ENCODE measurements around the gene SEC31B. TPM values are rescaled to one million over a fixed set of nuclear protein-coding genes. Genes with fewer than 3 reads are reported as not detected.

Gene SEC31B
- total RNA-seq, 4 donors from 2014 or later, result 12.7 to 24.9 (median 17.5) TPM

DNA sequence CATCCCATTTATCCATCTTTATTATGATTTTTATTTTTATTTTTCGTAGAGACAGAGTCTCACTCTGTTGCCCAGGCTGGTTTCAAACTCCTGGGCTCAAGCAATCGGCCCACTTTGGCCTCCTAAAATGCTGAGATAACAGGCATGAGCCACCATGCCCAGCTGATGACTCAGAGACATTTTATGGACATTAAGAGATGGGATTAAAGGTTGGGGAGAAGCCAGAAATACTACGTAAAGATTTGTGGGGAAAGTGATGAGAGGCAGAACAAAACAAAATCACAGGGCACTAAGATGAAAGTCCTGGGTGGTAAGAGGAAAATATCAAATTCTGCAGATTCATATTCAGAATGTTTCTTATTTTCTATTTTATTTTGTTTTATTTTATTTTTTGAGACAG is 49.3 kb downstream of the SEC31B start:
- no peaks in the 10 kb centered on the region for H3K9me3 ChIP-seq
- DNase-seq (ENCODE audit: low spot score in 2 of 2), result no peak
- no peaks in the 10 kb centered on the region for H3K27me3 ChIP-seq
- no peak overlapping the region for H3K4me3 ChIP-seq
- 79 to 87% methylated on average over 3 of the region's 3 CpGs for WGBS, 2 donors
- H3K27ac ChIP-seq, result no peak overlapping the region
- H3K4me1 ChIP-seq, result no peaks in the 10 kb centered on the region
- TF ChIP-seq POLR2A (IDR thresholded peaks at IDR 0.05) (no peak), EP300 (IDR thresholded peaks at IDR 0.05) (no peak)
- H3K36me3 ChIP-seq, result no peaks in the 10 kb centered on the region

DNA sequence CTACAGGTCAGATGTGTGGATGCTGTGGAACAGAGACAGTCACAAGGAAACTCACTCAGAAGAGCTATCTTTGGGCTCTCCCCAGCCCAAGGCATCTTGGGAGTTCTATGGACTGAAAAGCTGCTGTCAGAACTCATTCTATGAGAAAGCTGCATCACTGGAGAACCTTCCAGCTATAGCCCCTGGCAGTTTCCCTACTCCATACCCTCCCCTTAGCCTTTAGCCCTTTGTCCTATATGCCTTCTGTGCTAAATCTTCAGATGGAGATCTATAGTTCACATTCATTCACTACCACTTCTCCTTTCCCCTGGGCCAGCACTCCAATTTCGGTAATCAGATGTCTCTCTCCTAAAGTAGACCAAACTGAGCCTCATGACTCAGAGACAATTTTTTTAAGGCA is 49.9 kb downstream of the SEC31B start:
- Histone ChIP-seq H3K4me1 (no peaks in the 10 kb centered on the region), H3K27me3 (no peaks in the 10 kb centered on the region), H3K4me3 (no peak overlapping the region), H3K36me3 (no peaks in the 10 kb centered on the region), H3K9me3 (no peaks in the 10 kb centered on the region), H3K27ac (no peak overlapping the region)
- WGBS, 2 donors, result 71 to 79% methylated on average over 1 of the region's 1 CpG
- no peak for DNase-seq (ENCODE audit: low spot score in 2 of 2)
- TF ChIP-seq, protein P1, sequence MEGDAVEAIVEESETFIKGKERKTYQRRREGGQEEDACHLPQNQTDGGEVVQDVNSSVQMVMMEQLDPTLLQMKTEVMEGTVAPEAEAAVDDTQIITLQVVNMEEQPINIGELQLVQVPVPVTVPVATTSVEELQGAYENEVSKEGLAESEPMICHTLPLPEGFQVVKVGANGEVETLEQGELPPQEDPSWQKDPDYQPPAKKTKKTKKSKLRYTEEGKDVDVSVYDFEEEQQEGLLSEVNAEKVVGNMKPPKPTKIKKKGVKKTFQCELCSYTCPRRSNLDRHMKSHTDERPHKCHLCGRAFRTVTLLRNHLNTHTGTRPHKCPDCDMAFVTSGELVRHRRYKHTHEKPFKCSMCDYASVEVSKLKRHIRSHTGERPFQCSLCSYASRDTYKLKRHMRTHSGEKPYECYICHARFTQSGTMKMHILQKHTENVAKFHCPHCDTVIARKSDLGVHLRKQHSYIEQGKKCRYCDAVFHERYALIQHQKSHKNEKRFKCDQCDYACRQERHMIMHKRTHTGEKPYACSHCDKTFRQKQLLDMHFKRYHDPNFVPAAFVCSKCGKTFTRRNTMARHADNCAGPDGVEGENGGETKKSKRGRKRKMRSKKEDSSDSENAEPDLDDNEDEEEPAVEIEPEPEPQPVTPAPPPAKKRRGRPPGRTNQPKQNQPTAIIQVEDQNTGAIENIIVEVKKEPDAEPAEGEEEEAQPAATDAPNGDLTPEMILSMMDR (IDR thresholded peaks at IDR 0.05), result no peak

DNA sequence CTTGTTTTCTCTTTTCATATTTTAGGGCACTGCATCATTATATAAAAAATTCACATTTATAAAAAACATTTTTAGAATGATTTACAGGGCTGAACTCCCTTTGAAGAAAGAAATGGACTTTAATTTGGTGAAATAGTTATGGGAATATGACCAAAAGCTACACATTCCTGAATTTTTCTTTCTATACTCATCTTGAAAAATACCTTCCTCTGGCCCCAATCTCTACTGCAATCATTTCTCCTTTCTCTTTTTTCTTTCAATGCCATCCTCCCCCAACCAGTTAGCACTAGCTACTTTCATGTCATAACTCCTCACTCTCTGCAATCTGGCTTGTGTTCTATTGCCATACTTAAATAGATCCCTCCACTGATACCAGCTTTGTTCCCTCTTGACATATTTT is 50.7 kb downstream of the SEC31B start:
- Histone ChIP-seq H3K4me3 (no peak overlapping the region), H3K9me3 (no peaks in the 10 kb centered on the region), H3K36me3 (no peaks in the 10 kb centered on the region), H3K27me3 (no peaks in the 10 kb centered on the region), H3K4me1 (no peaks in the 10 kb centered on the region), H3K27ac (no peak overlapping the region)
- no peak for TF ChIP-seq EP300 (IDR thresholded peaks at IDR 0.05)
- TF ChIP-seq POLR2A (IDR thresholded peaks at IDR 0.05), result no peak
- TF ChIP-seq, protein P1 (IDR thresholded peaks at IDR 0.05), result no peak
- DNase-seq (ENCODE audit: low spot score in 2 of 2), result no peak

DNA sequence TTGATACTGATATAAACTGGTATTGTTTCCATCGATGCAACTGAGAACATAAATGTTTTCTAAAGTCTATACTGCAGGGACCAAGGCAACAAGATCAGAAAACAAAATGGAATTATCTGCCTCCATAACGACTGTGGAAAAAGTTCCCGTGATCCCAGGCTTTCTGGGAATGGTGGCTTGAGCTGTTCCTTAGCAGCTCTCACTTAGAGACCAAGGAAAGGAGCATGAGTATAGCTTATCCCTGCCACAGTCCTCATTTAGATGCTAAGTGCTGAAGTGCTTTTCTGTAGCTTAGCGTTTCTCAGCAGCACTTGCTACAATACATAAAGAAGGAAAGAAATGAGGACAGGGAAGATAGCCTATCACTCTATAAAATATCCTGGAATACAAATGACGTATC is 51.3 kb downstream of the SEC31B start:
- no peak overlapping the region for H3K4me3 ChIP-seq
- 58 to 64% methylated on average over 5 of the region's 5 CpGs for WGBS, 2 donors
- no peak overlapping the region for H3K27ac ChIP-seq
- H3K4me1 ChIP-seq, result no peaks in the 10 kb centered on the region
- H3K9me3 ChIP-seq, result no peaks in the 10 kb centered on the region
- no peak for DNase-seq (ENCODE audit: low spot score in 2 of 2)
- H3K27me3 ChIP-seq, result no peaks in the 10 kb centered on the region
- TF ChIP-seq, protein P1 (IDR thresholded peaks at IDR 0.05), result no peak
- TF ChIP-seq POLR2A (IDR thresholded peaks at IDR 0.05), result no peak
- TF ChIP-seq EP300 (IDR thresholded peaks at IDR 0.05), result no peak
- H3K36me3 ChIP-seq, result no peaks in the 10 kb centered on the region

DNA sequence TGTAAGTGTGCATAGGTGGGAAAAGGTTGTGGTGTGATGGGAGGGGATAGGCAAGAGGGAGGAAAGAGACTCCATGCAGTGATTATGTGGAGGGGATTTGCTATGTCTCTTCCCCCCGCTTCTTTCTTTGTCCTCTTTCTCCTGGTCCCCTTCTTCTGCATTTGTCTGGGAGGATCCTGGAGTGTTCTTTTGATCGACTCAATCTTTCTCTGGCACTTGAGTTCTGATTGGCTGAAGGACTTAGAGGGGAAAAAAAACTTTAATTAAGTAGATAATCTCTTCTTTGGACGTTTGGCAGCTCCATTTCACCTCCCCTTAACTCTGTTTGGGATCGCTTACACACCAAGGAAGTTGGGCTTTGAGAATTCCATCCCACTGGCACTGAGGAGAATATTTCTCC is 57.0 kb downstream of the SEC31B start, which contains the start of gene WNT8B:
TSS of gene WNT8B (plus strand) at position 301 of the 400 bp plus-strand sequence. CDS start 160 bp downstream, outside the sequence.
- no peaks in the 10 kb centered on the region for H3K4me1 ChIP-seq
- no peaks in the 10 kb centered on the region for H3K36me3 ChIP-seq
- no peak within 1 kb of the TSS for H3K27ac ChIP-seq
- 46 to 51% methylated on average over 4 of the region's 4 CpGs for WGBS, 2 donors
- DNase-seq (ENCODE audit: low spot score in 2 of 2), result no peak
- H3K27me3 ChIP-seq, result no peaks in the 10 kb centered on the region
- H3K4me3 ChIP-seq, result no peak within 1 kb of the TSS
- H3K9me3 ChIP-seq, result no peaks in the 10 kb centered on the region
- TF ChIP-seq POLR2A (IDR thresholded peaks at IDR 0.05) (no peak), EP300 (IDR thresholded peaks at IDR 0.05) (no peak)
- TF ChIP-seq, protein P1 (IDR thresholded peaks at IDR 0.05), result no peak

DNA sequence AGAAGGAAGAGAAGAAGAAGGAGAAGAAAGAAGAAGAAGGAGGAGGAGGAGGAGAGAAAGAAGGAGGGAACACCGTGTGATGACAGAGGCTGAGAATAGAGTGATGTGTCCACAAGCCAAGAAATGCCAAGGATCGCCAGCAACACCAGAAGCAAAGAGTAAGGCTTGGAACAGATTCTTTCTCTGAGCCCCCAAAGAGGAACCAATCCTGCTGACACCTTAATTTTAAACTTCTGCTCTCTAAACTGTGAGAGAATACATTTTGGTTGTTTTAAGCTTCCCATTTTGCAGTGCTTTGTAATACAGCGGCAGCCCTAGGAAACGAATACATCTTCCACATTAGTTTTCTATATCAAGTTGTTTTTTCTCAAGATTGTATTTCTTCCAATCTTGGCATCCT is 70.7 kb downstream of the SEC31B start:
- Histone ChIP-seq H3K27me3 (no peaks in the 10 kb centered on the region), H3K4me3 (no peak overlapping the region), H3K9me3 (no peaks in the 10 kb centered on the region), H3K4me1 (no peaks in the 10 kb centered on the region), H3K36me3 (no peaks in the 10 kb centered on the region), H3K27ac (no peak overlapping the region)
- no peak for DNase-seq (ENCODE audit: low spot score in 2 of 2)
- WGBS, 2 donors, result 74 to 79% methylated on average over 4 of the region's 4 CpGs
- TF ChIP-seq EP300 (IDR thresholded peaks at IDR 0.05) (no peak), POLR2A (IDR thresholded peaks at IDR 0.05) (no peak)
- TF ChIP-seq, protein P1 (IDR thresholded peaks at IDR 0.05), result no peak

All from tibial nerve (tissue), 4 donors.